Right ventricle myocardium inferior (tissue), 1 donor: ENCODE results near the gene CARD6. TPM values are rescaled to one million over a fixed set of nuclear protein-coding genes. Genes with fewer than 3 reads are reported as not detected.

Experiments used
- ATAC-seq: fragments of 200-7000 bp; cut with Tn5 transposase; one replicate; pipeline ENCODE4 v1.9.1; 2020; ENCODE audit warnings: mild to moderate bottlenecking, moderate library complexity
- DNase-seq: peaks from one replicate; pipeline ENCODE4 v3.0.0; 2021; ENCODE audit errors: missing footprints
- intact Hi-C: fragments of 100-400 bp; cut with DNase I; formaldehyde crosslinking; loops from one replicate; pipeline ENCODE4 v1.11.0; 2022
- total RNA-seq: library from RNA; stranded (reverse); fragmentation: NEBNext Ultra II Directional; extraction: Animal tissue kit (Norgen Biotek cat#: 25700); gene quantifications from one replicate; pipeline ENCODE4 v1.2.1, GENCODE V29; 2021
- donor health status: DM: no; HTN: yes; CAD: no; lungs with severe emphysema.

CARD6 gene
- total RNA-seq, 1 donor from 2014 or later: 7.1 TPM

DNA sequence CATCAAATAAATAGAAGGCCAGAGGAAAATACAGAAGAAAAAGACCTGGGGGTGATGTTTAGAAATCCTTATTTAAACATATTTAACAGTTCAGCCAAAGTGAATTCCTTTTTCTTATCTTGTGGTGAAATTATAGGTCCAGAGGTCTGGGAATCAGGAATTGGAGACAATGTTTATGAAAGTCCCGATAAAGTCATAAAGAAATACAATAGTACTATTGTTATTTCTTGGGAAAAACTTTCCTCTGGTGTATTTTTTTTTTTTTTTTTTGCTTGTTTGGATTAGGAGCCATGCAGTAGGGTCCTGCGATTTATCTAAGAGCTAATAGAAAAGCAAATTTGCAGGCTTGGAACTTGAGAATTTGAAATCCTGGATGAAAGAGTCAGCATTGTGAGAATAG lies 68.6 kb downstream of the CARD6 start:
- intact Hi-C loops: loop anchor here (5.0 to 10.0 kb wide), 4 partner anchors 283 to 615 kb away; no protein-coding TSS in a partner anchor
- DNase-seq: no peak

More for the DNA sequence above, 68.6 kb downstream of the CARD6 start:
- ATAC-seq: no peak

Other genes with a start within 250 kb of the CARD6 start
- 8.5 TPM for gene PTGER4, start 161.5 kb upstream of the CARD6 start, total RNA-seq
- 19.3 TPM for gene TTC33, start 85.4 kb upstream of the CARD6 start, total RNA-seq
- 33.6 TPM for gene PRKAA1, start 43.0 kb upstream of the CARD6 start, total RNA-seq
- 693 TPM for gene RPL37, start 6.1 kb upstream of the CARD6 start, total RNA-seq
- gene C7, start 68.1 kb downstream of the CARD6 start, total RNA-seq: 346 TPM
- gene MROH2B, start 230.0 kb downstream of the CARD6 start, total RNA-seq: not detected